GM12878 (cell line): Measurements from ENCODE around the gene CNST. TPM values are rescaled to one million over a fixed set of nuclear protein-coding genes. Genes with fewer than 3 reads are reported as not detected.

ENCODE experiments used
- E2F8 ChIP-seq: fragments of 450-650 bp; IDR thresholded peaks from 2 replicates; pipeline ENCODE4 v1.6.1; 2018; ENCODE audit warnings: mild to moderate bottlenecking, low read depth, moderate library complexity; ENCODE audit not compliant: partially characterized antibody
- EED ChIP-seq: sonication (generic); IDR thresholded peaks from 2 replicates; pipeline ENCODE4 v1.6.1; 2016; ENCODE audit warnings: antibody characterized with exemption, low read depth
- JUNB ChIP-seq: IDR thresholded peaks from 2 replicates; pipeline ENCODE4 v1.6.1; 2016; ENCODE audit warnings: antibody characterized with exemption, mild to moderate bottlenecking
- NFIC ChIP-seq: IDR thresholded peaks from 2 replicates; pipeline ENCODE4 v1.6.1; 2012; ENCODE audit warnings: low read depth, mild to moderate bottlenecking, inconsistent platforms, low read length, moderate library complexity
- RUNX3 ChIP-seq: IDR thresholded peaks from 2 replicates; pipeline ENCODE4 v1.6.1; 2012; ENCODE audit warnings: low read length, inconsistent platforms
- SKIL ChIP-seq: fragments of 450-650 bp; IDR thresholded peaks from 2 replicates; pipeline ENCODE4 v1.6.1; 2017; ENCODE audit warnings: mild to moderate bottlenecking, low read depth, inconsistent platforms; ENCODE audit not compliant: poor library complexity, severe bottlenecking
- SMC3 ChIP-seq: IDR thresholded peaks from 2 replicates; pipeline ENCODE4 v1.6.1; 2011; ENCODE audit warnings: low read length, improper control_type of control experiment, borderline replicate concordance
- TCF12 ChIP-seq: IDR thresholded peaks from 2 replicates; pipeline ENCODE4 v1.6.1; 2011; ENCODE audit warnings: low read depth, mild to moderate bottlenecking, low read length
- YY1 ChIP-seq: IDR thresholded peaks from 2 replicates; pipeline ENCODE4 v1.6.1; 2011; ENCODE audit warnings: low read depth, mild to moderate bottlenecking, low read length
- ZNF217 ChIP-seq: fragments of 450-650 bp; IDR thresholded peaks from 2 replicates; pipeline ENCODE4 v1.6.1; 2017; ENCODE audit warnings: antibody characterized with exemption, mild to moderate bottlenecking
- polyA plus RNA-seq, 11 experiments: library from polyadenylated mRNA; depleted of rRNA in 4 of 11; unstranded in 6 of 11; stranded (reverse) in 5 of 11; fragments of >200 nt; fragmentation: Nextera tagmentation in 4 of 11; fragmentation: Illumina TruSeq in 1 of 11; extraction: Ambion mirVana in 4 of 11; extraction: Trizol in 1 of 11; gene quantifications; 1 replicate in 1 of 11; 2 replicates in 10 of 11; pipeline versions ENCODE4 v1.2.1 to v1.2.3, GENCODE V29; 2011 to 2016; ENCODE audit warnings: inconsistent platforms in 2 of 11, missing spikeins in 2 of 11, low read depth in 1 of 11
- total RNA-seq, 4 experiments: library from RNA; depleted of rRNA in 3 of 4; stranded (reverse); fragments of >200 nt in 3 of 4; fragmentation: Illumina TruSeq in 1 of 4; extraction: Trizol in 1 of 4; gene quantifications; 2 replicates each; pipeline versions ENCODE4 v1.2.1 to v1.2.3, GENCODE V29; 2013 to 2021

CNST gene
- total and polyA plus RNA-seq, 10 of the 15 experiments (the other 5 are each of a cell fraction or from before 2014, with no cell fraction given) = 4.8 to 16.2 (median 12.3) TPM

GRCh38 chr1:246629030-246629429, 62.8 kb downstream of the CNST start (continued):
- TF ChIP-seq E2F8 = no peak
- peak; percentile 74 for TF ChIP-seq JUNB
- peak; percentile 64 for TF ChIP-seq RUNX3
- peak; percentile 48; the same call in 1 of the 2 replicates for TF ChIP-seq NFIC
- TF ChIP-seq SKIL = peak; percentile 30
- peak; percentile 38; the same call in 1 of the 2 replicates for TF ChIP-seq EED
- TF ChIP-seq ZNF217 = 0 out of 2 replicates have a peak, but pooled peaks have one; percentile 19
- peak; percentile 50; the same call in 1 of the 2 replicates for TF ChIP-seq YY1
- peak; percentile 59; the same call in 1 of the 2 replicates for TF ChIP-seq TCF12
- TF ChIP-seq SMC3 = peak; percentile 13; the same call in 1 of the 2 replicates
